Measurements from ENCODE around the gene FBXL16. TPM values are rescaled to one million over a fixed set of nuclear protein-coding genes. Genes with fewer than 3 reads are reported as not detected.

FBXL16 gene
- polyA plus RNA-seq, 6 donors from 2014 or later = 0.23 to 7.9 (median 0.56) TPM; not detected in 1

DNA sequence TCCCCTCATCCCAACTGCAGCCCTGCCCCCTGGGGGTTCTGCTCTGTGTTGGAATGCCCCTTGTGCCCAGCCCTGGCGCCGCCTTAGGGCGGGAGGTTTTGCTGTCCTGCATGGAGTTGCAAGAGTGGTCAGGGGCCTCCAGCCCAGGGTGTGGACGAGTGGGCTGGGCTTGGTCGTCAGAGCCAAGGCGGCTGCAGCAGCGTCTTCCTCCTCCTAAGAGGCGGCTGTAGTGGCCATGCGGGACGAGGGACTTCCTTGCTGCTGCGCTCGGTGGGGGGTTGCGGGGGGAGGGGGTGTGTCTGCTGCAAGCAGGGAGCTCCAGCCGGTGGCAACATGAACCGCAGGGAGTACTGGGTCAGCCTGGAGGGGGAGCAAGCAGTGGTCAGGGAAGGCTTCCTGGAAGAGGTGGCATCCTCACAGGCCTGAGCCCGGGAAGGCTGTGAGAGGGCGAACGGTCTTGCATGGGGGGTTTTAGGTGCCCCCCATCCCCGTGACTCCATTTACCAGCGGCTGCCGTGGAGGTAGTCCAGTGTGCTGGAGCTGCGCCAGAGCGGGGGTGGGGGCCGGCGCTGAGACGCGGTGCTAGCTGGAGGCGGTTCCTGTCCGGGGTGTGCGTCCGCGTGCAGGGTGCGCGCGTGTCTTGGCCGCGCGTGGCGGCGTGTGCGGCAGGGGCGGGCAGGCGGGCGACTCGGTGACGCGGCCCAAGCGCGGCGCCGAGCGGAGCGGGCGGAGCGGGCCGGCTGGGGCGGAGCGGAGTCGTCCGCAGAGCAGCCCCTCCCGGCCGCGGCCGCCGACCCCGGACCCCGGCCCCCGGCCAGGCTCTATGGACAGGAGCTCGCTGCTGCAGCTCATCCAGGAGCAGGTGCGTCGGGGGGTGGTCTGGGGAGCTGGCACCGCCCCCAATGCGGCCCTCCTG, 30.4 kb downstream of the FBXL16 start, which contains the start of gene RHBDL1:
Gene RHBDL1 (plus strand): TSS at position 704 of the 916 bp plus-strand sequence. CDS start 120 bp downstream, at position 824.
- Mint-ChIP-seq H3K27ac (peak within 1 kb of the TSS in 1 of 6 donors; percentile 66), H3K4me3 (peak within 1 kb of the TSS in 4 of 8 donors; percentile 15 to 63 (median 58)), H3K36me3 (no peaks in the 10 kb centered on the region), H3K4me1 (peaks cover 8 to 11% (median 9%) of the 10 kb centered on the region in 3 donors), H3K27me3 (peaks cover 0 to 18% (median 8%) of the 10 kb centered on the region in 3 donors), H3K9me3 (no peaks in the 10 kb centered on the region)
- DNase-seq (no peak), ATAC-seq (ENCODE audit: low read depth in 2 of 2) (no peak)

DNA sequence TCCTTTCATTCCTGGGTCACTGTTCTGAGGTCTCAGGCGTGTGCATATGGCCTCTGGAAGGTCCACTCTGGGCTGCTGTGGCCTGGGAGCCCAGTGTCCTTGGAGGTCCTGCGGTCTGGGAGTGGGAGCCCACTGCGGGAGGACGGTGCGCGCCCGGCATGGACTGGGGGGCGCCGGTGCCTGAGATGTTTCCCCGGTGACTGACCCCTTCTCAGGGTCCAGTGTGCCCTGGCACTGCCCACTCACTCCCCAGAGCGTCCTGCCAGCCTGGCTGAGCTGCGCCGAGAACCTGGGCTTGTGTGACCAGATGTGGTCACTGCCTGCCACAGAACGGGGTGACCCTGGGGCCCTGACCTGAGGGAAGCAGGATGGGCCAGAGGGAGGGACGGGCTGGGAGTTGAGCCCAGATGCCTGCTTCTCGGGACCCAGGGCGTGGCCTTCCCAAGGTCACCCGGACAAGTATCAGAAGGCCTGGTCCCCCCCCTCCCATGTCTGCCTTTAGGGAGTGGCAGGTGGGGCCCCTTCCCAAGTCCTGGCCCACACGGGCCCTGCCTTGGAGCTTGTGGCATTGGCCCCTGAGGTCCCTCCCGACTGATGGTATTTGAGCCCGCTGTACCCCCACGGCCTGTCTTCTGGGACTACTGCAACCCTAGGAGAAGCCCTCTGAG, 31.3 kb downstream of the FBXL16 start:
- no peak overlapping the region for H3K27ac Mint-ChIP-seq
- no peak for ATAC-seq (ENCODE audit: low read depth in 2 of 2)
- no peak overlapping the region for H3K4me3 Mint-ChIP-seq
- DNase-seq = no peak
- no peaks in the 10 kb centered on the region for H3K9me3 Mint-ChIP-seq
- H3K27me3 Mint-ChIP-seq = peaks cover 0 to 18% (median 8%) of the 10 kb centered on the region in 3 donors
- H3K36me3 Mint-ChIP-seq = no peaks in the 10 kb centered on the region
- H3K4me1 Mint-ChIP-seq = peaks cover 7 to 10% (median 8%) of the 10 kb centered on the region in 3 donors

DNA sequence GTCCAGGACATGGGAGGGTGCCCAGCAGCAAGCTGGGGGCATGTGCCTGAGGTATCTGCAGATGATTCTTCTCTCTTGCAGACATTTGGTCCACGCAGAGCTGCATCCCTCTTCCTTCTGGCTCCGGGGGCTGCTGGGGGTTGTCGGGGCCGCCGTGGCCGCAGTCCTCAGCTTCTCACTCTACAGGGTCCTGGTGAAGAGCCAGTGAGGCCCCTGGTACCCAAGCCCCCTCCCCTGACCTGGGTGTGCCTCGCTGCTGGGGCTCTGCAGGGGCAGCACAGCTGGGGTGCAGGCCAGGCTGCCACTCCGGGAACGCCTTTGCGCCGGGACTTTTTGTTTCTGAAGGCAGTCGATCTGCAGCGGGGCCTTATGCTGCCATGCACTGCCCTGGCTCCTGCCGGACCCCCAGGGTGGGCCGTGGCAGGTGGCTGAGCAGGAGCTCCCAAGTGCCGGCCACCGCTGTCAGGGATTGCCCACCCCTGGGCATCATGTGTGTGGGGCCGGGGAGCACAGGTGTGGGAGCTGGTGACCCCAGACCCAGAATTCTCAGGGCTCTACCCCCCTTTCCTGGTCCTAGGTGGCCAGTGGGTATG, 32.1 kb downstream of the FBXL16 start:
- H3K36me3 Mint-ChIP-seq = no peaks in the 10 kb centered on the region
- H3K4me3 Mint-ChIP-seq = peak overlapping the region in 1 of 8 donors; percentile 39
- no peak for ATAC-seq (ENCODE audit: low read depth in 2 of 2)
- H3K4me1 Mint-ChIP-seq = peaks cover 9 to 14% (median 9%) of the 10 kb centered on the region in 3 donors
- no peaks in the 10 kb centered on the region for H3K9me3 Mint-ChIP-seq
- no peak overlapping the region for H3K27ac Mint-ChIP-seq
- H3K27me3 Mint-ChIP-seq = peaks cover 0 to 18% (median 8%) of the 10 kb centered on the region in 3 donors
- no peak for DNase-seq

DNA sequence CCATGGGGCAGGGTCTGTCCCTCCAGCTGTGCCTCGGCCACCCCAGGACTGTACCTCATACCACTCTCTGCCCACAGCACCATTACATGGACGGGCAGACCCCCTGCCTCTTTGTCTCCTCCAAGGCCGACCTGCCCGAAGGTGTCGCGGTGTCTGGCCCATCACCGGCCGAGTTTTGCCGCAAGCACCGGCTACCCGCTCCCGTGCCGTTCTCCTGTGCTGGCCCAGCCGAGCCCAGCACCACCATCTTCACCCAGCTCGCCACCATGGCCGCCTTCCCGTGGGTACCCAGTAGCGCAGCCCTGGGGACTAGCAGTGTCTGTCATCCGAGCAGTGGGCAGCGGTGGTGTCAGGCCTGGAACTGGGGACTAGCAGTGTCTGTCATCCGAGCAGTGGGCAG, 32.8 kb downstream of the FBXL16 start:
- DNase-seq = no peak
- Mint-ChIP-seq H3K36me3 (no peaks in the 10 kb centered on the region), H3K4me3 (peak overlapping the region in 1 of 8 donors; percentile 5), H3K27ac (no peak overlapping the region), H3K4me1 (peaks cover 9 to 14% (median 9%) of the 10 kb centered on the region in 3 donors), H3K9me3 (no peaks in the 10 kb centered on the region), H3K27me3 (peaks cover 0 to 18% (median 8%) of the 10 kb centered on the region in 3 donors)
- no peak for ATAC-seq (ENCODE audit: low read depth in 2 of 2)

DNA sequence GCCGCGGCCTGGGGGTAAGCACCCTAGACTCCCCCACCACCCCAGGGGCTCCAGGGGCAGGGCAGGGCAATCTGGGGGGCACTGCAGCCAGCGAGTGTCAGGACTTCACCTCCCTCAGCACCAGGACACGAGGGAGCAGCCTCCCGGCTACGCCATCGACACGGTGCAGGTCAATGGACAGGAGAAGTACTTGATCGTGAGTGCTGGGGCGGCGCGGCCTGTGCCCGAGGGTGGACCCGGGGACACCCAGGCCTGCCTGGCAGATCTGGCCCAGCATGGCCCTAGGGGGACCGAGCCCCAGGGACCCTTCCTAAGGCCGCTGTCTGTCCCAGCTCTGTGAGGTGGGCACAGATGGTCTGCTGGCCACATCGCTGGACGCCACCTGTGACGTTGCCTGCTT, 33.2 kb downstream of the FBXL16 start:
- Mint-ChIP-seq H3K9me3 (no peaks in the 10 kb centered on the region), H3K27me3 (peaks cover 0 to 17% (median 8%) of the 10 kb centered on the region in 3 donors), H3K27ac (no peak overlapping the region), H3K4me3 (no peak overlapping the region), H3K36me3 (no peaks in the 10 kb centered on the region), H3K4me1 (peaks cover 13 to 14% (median 13%) of the 10 kb centered on the region in 3 donors)
- DNase-seq (no peak), ATAC-seq (ENCODE audit: low read depth in 2 of 2) (no peak)

DNA sequence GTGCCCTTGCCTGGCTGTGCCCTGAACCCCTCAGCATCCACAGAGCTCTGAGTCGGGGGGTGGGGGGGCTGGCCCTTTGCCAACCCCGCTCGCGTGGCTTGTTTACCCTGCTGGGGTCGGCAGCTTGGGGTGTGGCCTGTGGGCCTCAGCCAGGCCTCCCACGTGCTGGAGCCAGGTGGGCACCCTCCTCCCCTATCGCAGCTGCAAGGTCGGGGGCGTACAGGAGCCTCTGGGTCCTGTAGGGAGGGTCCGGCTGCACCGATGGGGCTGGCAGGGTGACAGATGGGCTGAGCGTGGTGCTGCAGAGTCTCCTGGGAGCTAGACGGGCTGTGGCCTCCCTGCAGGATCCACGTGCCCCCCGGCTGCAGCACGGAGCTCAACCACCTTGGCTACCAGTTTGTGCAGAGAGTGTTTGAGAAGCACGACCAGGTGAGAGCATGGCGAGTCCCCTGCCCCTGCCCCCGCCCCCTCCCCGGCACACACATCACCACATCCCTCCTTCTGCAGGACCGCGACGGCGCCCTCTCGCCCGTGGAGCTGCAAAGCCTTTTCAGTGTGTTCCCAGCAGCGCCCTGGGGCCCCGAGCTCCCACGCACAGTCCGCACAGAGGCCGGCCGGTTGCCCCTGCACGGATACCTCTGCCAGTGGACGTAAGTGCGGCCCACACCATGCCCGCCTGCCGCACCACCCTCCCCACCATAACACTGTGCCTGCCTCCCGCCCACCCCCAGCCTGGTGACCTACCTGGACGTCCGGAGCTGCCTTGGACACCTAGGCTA, 34.1 kb downstream of the FBXL16 start:
- DNase-seq (no peak), ATAC-seq (ENCODE audit: low read depth in 2 of 2) (no peak)
- Mint-ChIP-seq H3K36me3 (no peaks in the 10 kb centered on the region), H3K27ac (no peak overlapping the region), H3K27me3 (peaks cover 0 to 9% (median 8%) of the 10 kb centered on the region in 3 donors), H3K4me1 (peaks cover 13 to 14% (median 14%) of the 10 kb centered on the region in 3 donors), H3K4me3 (peak overlapping the region in 2 of 8 donors; percentile 12 to 67), H3K9me3 (no peaks in the 10 kb centered on the region)

DNA sequence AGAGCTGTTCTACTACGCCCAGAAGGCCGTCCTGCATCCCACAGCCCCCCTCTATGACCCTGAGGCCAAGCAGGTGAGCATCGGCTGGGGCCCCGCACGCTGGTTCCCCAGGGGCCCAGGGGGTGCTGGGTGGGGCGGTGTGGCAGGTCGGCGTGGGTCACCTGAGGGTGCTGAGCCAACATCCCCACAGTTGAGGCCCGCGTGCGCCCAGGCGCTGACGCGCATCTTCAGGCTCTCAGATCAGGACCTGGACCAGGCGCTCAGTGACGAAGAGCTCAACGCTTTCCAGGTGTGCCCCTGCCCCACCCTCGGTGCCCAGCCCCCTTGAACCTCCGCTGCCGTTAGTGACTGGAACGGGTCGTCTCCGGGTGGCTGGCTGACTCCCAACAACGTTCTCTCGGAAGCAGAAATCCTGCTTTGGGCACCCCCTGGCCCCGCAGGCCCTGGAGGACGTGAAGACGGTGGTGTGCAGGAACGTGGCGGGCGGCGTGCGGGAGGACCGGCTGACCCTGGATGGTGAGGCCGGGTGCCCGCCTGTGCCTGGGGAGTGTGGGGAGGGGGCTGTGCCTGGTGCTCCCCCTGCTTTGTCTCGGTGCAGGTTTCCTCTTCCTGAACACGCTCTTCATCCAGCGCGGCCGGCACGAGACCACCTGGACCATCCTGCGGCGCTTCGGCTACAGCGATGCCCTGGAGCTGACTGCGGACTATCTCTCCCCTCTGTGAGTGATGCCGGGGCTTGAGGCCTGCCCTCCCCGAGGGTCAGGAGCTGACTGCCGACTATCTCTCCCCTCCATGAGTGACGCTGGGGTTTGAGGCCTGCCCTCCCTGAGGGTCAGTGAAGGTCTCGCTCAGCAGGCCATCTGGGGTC, 34.9 kb downstream of the FBXL16 start:
- H3K9me3 Mint-ChIP-seq = no peaks in the 10 kb centered on the region
- peak overlapping the region in 1 of 6 donors; percentile 82 for H3K27ac Mint-ChIP-seq
- H3K27me3 Mint-ChIP-seq = peaks cover 0 to 9% (median 8%) of the 10 kb centered on the region in 3 donors
- H3K4me1 Mint-ChIP-seq = peaks cover 13 to 14% (median 14%) of the 10 kb centered on the region in 3 donors
- H3K36me3 Mint-ChIP-seq = no peaks in the 10 kb centered on the region
- no peak for DNase-seq
- no peak for ATAC-seq (ENCODE audit: low read depth in 2 of 2)
- H3K4me3 Mint-ChIP-seq = peak overlapping the region in 6 of 8 donors; percentile 36 to 72 (median 58)

DNA sequence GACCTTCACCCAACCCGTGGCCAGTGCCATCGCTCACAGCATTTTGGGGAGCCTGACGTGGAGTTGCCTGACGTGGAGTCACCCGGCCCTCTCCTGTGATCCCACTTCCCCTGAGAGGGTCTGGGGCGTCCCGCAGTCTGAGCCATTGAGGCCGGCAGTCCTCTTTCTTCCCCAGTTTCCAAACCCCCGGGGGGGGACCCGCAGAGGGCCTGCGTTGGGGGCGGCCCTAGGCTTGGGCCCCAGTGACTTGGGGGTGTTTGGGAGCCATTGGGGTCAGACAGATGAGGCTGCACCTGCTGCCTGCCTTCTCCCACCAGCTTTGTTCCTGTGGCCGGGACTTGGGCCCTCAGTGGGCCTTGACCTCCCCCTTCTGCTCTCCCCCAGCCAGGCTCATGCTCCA, 35.9 kb downstream of the FBXL16 start:
- H3K4me1 Mint-ChIP-seq = peaks cover 6 to 9% (median 7%) of the 10 kb centered on the region in 3 donors
- peak overlapping the region in 1 of 6 donors; percentile 59 for H3K27ac Mint-ChIP-seq
- H3K4me3 Mint-ChIP-seq = peak overlapping the region; percentile 36 to 90 (median 54)
- H3K27me3 Mint-ChIP-seq = peaks cover 0 to 1% (median 0%) of the 10 kb centered on the region in 3 donors
- no peak for ATAC-seq (ENCODE audit: low read depth in 2 of 2)
- DNase-seq = no peak
- H3K9me3 Mint-ChIP-seq = no peaks in the 10 kb centered on the region
- H3K36me3 Mint-ChIP-seq = no peaks in the 10 kb centered on the region

DNA sequence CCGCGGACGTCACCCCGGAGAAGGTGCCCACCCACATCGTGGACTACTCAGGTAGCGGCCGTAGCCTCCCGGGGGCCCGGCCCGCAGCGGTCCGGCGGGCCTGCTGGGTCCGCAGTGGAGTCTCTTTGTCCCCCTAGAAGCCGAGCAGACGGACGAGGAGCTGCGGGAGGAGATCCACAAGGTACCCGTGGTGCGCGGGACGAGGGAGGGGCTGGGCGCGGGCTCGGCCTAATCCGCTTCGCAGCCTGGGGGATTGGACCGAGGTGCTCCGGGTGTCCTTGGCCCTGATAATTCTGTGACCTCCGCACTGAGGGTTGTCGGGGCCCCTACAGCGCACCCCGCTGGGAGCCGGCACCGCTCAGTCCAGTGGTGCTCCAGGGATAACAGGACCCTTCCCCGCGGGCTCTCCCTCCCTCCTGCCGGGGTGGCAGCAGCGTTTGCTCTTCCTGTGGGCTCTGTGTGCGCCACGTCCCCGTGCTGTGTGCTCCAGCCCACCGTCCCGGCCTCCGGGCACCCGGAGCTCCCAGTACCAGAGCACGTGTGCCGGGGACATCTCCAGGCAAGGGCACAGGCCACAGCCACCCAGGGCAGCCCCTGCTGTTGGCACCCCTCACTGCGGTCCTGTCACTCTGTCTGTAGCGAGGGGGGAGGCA, 37.0 kb downstream of the FBXL16 start:
- peak overlapping the region in 3 of 6 donors; percentile 56 to 79 (median 70) for H3K27ac Mint-ChIP-seq
- no peaks in the 10 kb centered on the region for H3K27me3 Mint-ChIP-seq
- DNase-seq = no peak
- peak overlapping the region; percentile 51 to 90 (median 76) for H3K4me3 Mint-ChIP-seq
- peaks cover 6 to 8% (median 7%) of the 10 kb centered on the region in 3 donors for H3K4me1 Mint-ChIP-seq
- H3K9me3 Mint-ChIP-seq = no peaks in the 10 kb centered on the region
- H3K36me3 Mint-ChIP-seq = no peaks in the 10 kb centered on the region
- ATAC-seq (ENCODE audit: low read depth in 2 of 2) = peak in 1 of 2 donors; percentile 2

DNA sequence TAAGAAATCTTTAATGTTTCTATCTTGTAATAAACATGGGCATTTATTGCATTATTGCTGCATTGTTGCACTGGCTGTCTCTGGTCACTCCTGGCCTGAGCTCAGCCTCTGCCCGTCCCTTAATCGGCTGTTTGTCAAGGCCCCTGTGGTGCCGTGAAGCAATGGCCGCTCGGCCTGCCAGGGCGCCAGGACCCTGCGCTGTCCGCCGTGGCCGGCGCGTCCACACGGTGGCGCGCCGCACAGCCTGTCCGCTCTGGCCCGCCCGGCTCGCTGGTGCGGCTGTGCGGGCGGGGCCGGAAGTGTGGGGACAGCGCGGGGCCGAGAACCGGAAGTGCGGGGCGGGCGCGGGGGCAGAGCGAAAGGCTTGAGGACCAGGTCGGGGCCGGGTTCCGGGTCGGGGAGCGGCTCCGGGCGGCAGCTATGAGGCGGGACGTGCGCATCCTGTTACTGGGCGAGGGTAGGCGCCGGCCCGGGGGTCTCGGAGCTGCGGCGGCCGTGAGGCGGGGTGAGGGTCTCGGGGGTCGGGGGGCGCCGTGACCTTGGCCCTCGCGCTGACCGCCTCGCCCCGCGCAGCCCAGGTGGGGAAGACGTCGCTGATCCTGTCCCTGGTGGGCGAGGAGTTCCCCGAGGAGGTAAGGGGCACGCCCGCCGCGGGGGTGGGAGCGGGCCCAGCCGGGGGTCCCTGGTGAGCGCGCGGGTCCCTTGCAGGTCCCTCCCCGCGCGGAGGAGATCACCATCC, 37.7 kb downstream of the FBXL16 start, which contains the start of gene RHOT2:
Gene RHOT2 (plus strand): TSS at position 353 of the 739 bp plus-strand sequence. CDS start 68 bp downstream, at position 421.
- Mint-ChIP-seq H3K4me1 (peaks cover 6 to 8% (median 7%) of the 10 kb centered on the region in 3 donors), H3K36me3 (no peaks in the 10 kb centered on the region), H3K9me3 (no peaks in the 10 kb centered on the region), H3K27ac (peak within 1 kb of the TSS in 5 of 6 donors; percentile 63 to 95 (median 71)), H3K4me3 (peak within 1 kb of the TSS; percentile 79 to 92 (median 82)), H3K27me3 (no peaks in the 10 kb centered on the region)
- ATAC-seq (ENCODE audit: low read depth in 2 of 2) = peak; percentile 96 to 97
- peak; percentile 95 for DNase-seq

Data from naive B cell (primary cell).